DOHH2 (cell line): ENCODE results near the gene STRN.

Experiments
- H3F3A ChIP-seq: fragments of 200-600 bp; sonication (generic), shearing (Covaris generic); 2 replicates; pipeline ENCODE4 v1.6.0; 2016; ENCODE audit warnings: antibody characterized with exemption, mild to moderate bottlenecking; ENCODE audit not compliant: control insufficient read depth, insufficient read depth
- H3K27ac ChIP-seq: fragments of 200-600 bp; sonication (generic); 2 replicates; pipeline ENCODE4 v1.5.1; 2014; ENCODE audit warnings: low read depth, mild to moderate bottlenecking, low read length, moderate library complexity
- H3K27me3 ChIP-seq: fragments of 200-600 bp; sonication (generic); 2 replicates; pipeline ENCODE4 v1.6.1; 2014; ENCODE audit warnings: mild to moderate bottlenecking, low read length, mixed read lengths; ENCODE audit not compliant: control insufficient read depth
- H3K36me3 ChIP-seq: fragments of 200-600 bp; sonication (generic); 2 replicates; pipeline ENCODE4 v1.6.1; 2014; ENCODE audit warnings: mild to moderate bottlenecking, low read length, moderate library complexity, mixed read lengths; ENCODE audit not compliant: control insufficient read depth
- H3K4me1 ChIP-seq: fragments of 200-600 bp; sonication (generic); 2 replicates; pipeline ENCODE4 v1.6.1; 2014; ENCODE audit warnings: mild to moderate bottlenecking, low read length, mixed read lengths; ENCODE audit not compliant: control insufficient read depth
- H3K4me2 ChIP-seq: fragments of 200-600 bp; sonication (generic); 2 replicates; pipeline ENCODE4 v1.6.0; 2014; ENCODE audit warnings: mild to moderate bottlenecking, low read length, moderate library complexity
- H3K4me3 ChIP-seq: fragments of 200-600 bp; sonication (generic); 2 replicates; pipeline ENCODE4 v1.5.1; 2014; ENCODE audit warnings: mild to moderate bottlenecking, low read length, mixed read lengths
- H3K79me2 ChIP-seq: fragments of 200-600 bp; sonication (generic); 2 replicates; pipeline ENCODE4 v1.6.1; 2014; ENCODE audit warnings: mild to moderate bottlenecking, low read length, mixed read lengths; ENCODE audit not compliant: control insufficient read depth
- H3K9me2 ChIP-seq: fragments of 200-600 bp; sonication (generic); replicated peaks from 2 replicates; pipeline ENCODE4 v1.6.1; 2014; ENCODE audit warnings: mild to moderate bottlenecking, low read length, mixed read lengths; ENCODE audit not compliant: control insufficient read depth
- H3K9me3 ChIP-seq: fragments of 200-600 bp; sonication (generic); 2 replicates; pipeline ENCODE4 v1.6.1; 2014; ENCODE audit warnings: antibody characterized with exemption, low read length, mixed read lengths; ENCODE audit not compliant: control insufficient read depth, insufficient read depth
- H4K20me1 ChIP-seq: fragments of 200-600 bp; sonication (generic); 2 replicates; pipeline ENCODE4 v1.6.0; 2014; ENCODE audit warnings: low read depth, mild to moderate bottlenecking, antibody characterized with exemption, low read length, moderate library complexity; ENCODE audit not compliant: control insufficient read depth, insufficient read depth
- CTCF ChIP-seq: fragments of 200-600 bp; sonication (generic); IDR thresholded peaks from one replicate; pipeline ENCODE4 v1.5.1; 2014; ENCODE audit warnings: antibody characterized with exemption, mild to moderate bottlenecking, low read depth, low read length; ENCODE audit not compliant: poor library complexity, severe bottlenecking
- EZH2phosphoT487 ChIP-seq: fragments of 200-600 bp; sonication (generic); IDR thresholded peaks from 2 replicates; pipeline ENCODE4 v1.6.1; 2017; ENCODE audit warnings: borderline replicate concordance, mild to moderate bottlenecking, antibody characterized with exemption, low read length, moderate library complexity, mixed read lengths

Gene STRN

GRCh38 chr2:36859366-36859792 is 107.0 kb downstream of the STRN start:
- Histone ChIP-seq H3K9me3 (no peaks in the 10 kb centered on the region), H3K4me3 (no peak overlapping the region), H3K9me2 (no peaks in the 10 kb centered on the region), H3K79me2 (no peaks in the 10 kb centered on the region), H3K27ac (no peak overlapping the region), H4K20me1 (no peaks in the 10 kb centered on the region), H3K4me2 (no peak overlapping the region), H3F3A (no peaks in the 10 kb centered on the region), H3K36me3 (peaks cover 11% of the 10 kb centered on the region), H3K4me1 (no peaks in the 10 kb centered on the region), H3K27me3 (no peaks in the 10 kb centered on the region)
- TF ChIP-seq EZH2phosphoT487 (no peak), CTCF (no peak)

- Histone ChIP-seq H3K9me3 (no peaks in the 10 kb centered on the region), H3K4me1 (no peaks in the 10 kb centered on the region), H3K79me2 (no peaks in the 10 kb centered on the region), H4K20me1 (no peaks in the 10 kb centered on the region), H3F3A (no peaks in the 10 kb centered on the region), H3K9me2 (no peaks in the 10 kb centered on the region), H3K36me3 (peaks cover 11% of the 10 kb centered on the region), H3K4me3 (no peak overlapping the region), H3K4me2 (no peak overlapping the region), H3K27me3 (no peaks in the 10 kb centered on the region), H3K27ac (no peak overlapping the region)
- TF ChIP-seq CTCF: no peak
- TF ChIP-seq EZH2phosphoT487: no peak
Observed at GRCh38 chr2:36858551-36859365, 107.6 kb downstream of the STRN start.

- Histone ChIP-seq H3K27me3 (no peaks in the 10 kb centered on the region), H3K27ac (no peak overlapping the region), H3K4me3 (no peak overlapping the region), H3K36me3 (peaks cover 11% of the 10 kb centered on the region), H3K9me2 (no peaks in the 10 kb centered on the region), H3K4me2 (no peak overlapping the region), H3K79me2 (no peaks in the 10 kb centered on the region), H3K9me3 (no peaks in the 10 kb centered on the region), H3F3A (no peaks in the 10 kb centered on the region), H3K4me1 (no peaks in the 10 kb centered on the region), H4K20me1 (no peaks in the 10 kb centered on the region)
- TF ChIP-seq EZH2phosphoT487: no peak
- no peak for TF ChIP-seq CTCF
Observed at GRCh38 chr2:36857713-36858112, 108.6 kb downstream of the STRN start.
